HG03039 (cell line): ENCODE results near the gene MEGF6.

Experiments used
- ATAC-seq: cut with Tn5 transposase; IDR thresholded peaks from one replicate; pipeline ENCODE4 v1.9.1; 2021; ENCODE audit warnings: mild to moderate bottlenecking, moderate library complexity; ENCODE audit not compliant: unreplicated experiment

The MEGF6 gene

GRCh38 chr1:3560251-3560871 is 50.9 kb downstream of the MEGF6 start:
- no peak for ATAC-seq

- ATAC-seq = no peak
Observed at GRCh38 chr1:3558036-3558726, 53.1 kb downstream of the MEGF6 start.

DNA sequence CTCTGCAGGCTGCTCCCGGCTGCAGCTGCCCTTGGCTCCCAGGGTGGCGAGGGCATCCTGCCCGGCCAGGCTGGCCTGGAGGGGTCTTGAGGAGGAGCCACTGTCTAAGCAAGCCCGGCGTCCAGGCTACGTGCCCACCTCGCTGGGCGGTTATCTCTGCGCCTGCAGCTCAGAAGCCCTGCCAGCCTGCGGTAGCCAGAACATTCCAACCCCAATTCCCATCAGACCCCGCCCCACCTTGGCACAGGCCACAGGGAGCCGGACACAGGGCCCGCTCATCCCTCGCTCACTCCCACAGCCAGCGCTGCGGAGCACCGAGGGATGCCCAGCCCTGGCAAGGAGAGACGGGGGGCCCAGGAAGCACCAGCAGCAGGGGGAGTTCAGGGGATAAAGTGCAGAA is 53.9 kb downstream of the MEGF6 start:
- no peak for ATAC-seq

DNA sequence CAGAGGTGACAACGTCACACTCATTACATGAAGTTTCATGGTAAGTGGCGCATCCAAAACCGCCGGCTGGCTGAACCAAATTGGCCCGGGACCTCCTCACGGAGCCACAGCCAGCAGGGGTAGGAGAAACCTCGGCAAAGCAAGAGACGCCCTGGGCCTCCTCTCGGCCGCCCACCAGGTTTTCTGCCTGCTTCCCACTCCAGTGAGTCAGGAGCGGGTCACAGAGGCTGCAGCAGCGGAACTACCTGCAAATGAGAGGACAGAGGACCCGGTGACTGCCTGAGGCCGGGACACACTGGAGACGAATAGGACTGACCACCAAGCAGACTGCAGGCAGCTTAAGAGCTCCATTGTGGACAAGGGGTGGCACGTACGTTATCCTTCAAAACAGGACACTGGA is 55.0 kb downstream of the MEGF6 start:
- ATAC-seq = no peak

GRCh38 chr1:3555131-3555920 is 56.0 kb downstream of the MEGF6 start:
- ATAC-seq = no peak

DNA sequence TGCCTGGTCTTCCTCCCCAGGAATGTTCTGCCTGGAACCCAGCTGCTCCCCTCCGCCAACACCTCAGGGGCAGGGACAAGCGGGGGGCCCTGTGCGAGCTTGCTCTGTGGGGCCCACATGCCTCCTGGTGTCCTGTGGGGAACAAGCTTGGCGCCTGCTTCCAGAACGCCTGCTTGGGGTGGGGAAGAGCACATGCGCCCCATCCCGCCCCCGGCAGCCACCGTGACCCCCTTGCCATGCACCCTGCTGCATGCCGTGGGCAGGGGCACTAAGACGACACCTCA is 57.4 kb downstream of the MEGF6 start:
- ATAC-seq = no peak

DNA sequence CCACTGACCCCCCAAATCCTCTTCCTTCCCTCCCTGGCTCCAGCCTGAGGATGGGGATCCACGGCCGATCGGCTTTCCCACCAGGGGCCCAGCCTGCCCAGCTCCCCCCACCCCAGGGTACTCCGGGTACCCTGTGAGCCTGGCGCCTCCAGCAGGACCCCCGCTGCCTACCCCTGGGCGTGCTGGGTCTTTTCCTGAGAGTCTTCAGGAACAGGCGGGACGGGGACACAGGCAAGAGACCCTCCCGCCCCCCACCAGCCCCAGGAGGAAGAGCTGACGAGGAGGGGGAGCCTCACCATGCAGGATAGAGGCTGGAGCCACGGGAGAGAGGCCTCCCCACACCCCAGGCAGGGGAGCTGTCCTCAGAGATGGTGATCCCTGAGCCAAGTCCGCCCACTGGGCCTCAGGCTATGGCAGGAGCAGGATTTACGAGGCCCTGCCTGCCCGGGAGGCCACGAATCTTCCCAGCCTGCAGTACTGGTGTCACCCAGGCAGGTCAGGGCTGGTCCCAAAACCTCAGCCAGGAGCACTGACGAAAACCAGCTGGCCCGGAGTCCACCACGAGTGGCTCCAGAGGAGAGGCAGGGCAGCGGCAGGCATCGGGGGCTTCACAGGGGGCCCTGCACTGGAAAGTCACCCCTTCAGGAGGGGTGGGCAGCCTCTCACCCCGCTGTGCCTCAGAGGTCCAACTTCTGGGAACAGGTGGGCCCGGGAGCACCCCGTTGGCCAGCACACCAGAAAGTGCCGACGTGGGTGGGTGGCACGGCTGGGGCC is 58.0 kb downstream of the MEGF6 start:
- ATAC-seq = no peak

GRCh38 chr1:3552751-3553150 is 58.6 kb downstream of the MEGF6 start:
- ATAC-seq = no peak

GRCh38 chr1:3552176-3552575 is 59.1 kb downstream of the MEGF6 start:
- no peak for ATAC-seq

DNA sequence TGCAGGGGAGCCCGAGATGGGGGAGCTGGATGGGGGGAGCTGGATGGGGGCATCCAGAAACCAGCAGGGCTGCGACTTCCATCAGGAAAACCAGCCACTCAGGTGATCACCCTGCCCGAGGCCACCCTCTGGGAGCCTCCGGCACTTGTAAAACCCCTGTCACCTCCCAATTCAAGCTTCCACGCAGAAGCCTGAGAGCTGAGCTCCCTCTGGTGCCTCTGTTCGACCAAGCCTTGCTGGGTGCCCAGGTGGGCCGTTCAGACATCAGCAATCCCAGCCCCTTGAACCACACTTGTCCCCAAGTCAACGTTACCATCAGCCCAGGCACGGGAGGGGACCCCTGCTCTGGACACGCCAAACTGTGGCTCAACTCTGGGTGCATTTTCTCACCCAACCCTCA is 59.6 kb downstream of the MEGF6 start:
- no peak for ATAC-seq

DNA sequence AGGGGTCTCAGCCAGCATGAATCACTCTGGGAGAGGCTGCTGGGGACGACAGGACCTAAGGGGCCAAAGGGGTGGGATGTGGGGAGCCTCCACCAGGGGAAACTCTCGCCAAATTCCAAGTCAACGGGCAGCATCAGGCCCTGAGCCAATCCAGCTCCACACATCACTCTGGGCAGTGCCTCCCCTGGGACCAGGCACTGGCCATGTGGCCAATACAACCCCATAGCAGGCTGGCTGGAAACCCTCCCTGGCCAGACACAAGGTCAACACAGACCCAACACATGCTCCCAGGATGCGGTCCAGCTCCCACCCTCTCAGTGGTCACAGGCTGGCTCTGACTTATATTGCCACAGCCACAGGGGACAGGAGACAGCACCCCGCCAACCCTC is 60.0 kb downstream of the MEGF6 start:
- no peak for ATAC-seq

GRCh38 chr1:3550511-3551289 is 60.6 kb downstream of the MEGF6 start:
- ATAC-seq = no peak

GRCh38 chr1:3548895-3549294 is 62.4 kb downstream of the MEGF6 start:
- ATAC-seq = no peak

GRCh38 chr1:3548156-3548893 is 63.0 kb downstream of the MEGF6 start:
- no peak for ATAC-seq

GRCh38 chr1:3547055-3548005 is 64.0 kb downstream of the MEGF6 start:
- no peak for ATAC-seq

GRCh38 chr1:3546048-3546384 is 65.3 kb downstream of the MEGF6 start:
- ATAC-seq = no peak

DNA sequence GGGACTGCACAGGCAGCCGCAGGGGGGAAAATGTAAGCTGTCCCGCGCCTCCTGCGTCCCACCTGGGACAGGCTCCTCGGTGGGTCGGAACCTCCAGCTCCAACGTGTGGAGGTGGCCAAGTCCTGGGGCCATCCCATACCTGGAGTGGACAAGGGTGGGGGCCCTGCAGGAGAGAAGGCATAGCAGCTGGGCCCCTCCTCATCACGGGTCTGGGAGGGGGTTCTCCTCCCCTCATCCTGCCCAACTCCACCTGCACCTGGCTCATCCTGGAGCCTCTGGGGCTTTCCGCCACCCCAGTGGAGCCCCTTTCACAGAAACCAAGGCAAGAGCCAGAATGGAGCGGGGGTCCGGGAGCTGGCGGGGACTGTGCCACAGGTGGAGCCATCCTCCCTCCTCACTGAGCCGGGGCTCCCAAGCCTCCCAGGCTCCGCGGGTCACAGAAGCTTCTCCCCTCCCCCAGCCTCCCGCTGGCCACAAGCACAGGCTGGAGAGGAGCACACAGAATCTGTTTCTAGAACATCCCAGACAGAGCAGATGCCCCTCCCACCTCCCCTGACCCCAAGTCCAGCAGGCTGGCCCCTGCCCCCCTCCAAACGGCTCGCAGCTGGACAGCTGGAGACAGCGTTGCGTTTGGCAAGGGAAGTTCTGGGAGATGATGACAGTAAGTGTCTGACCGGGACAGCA is 65.8 kb downstream of the MEGF6 start:
- ATAC-seq = no peak
